ENCODE measurements around the gene CFAP100.
A peak's percentile ranks its signal among the peaks of the same experiment; 100 is the strongest.

CFAP100 gene

GRCh38 chr3:126424039-126424717, 29.5 kb downstream of the CFAP100 start:
- no peak for DNase-seq

DNA sequence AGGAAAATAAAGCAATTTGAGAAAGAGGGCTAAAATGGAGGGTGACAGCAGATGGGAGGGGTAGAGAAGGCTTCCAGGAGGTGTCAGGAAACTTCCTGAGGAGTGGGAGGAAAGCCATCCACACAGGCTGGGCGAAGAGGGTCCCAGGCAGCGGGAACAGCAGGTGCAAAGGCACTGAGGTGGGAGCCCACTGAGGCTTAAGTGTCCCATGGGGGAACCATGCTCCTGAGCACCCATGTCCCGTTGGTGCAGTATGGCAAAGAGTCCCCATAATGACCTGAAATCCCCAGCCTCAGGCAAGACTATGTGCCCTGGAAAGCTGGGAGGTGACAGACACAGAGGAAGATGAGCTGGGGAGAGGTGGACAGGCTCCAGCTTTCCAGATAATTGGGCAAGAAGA, 30.0 kb downstream of the CFAP100 start:
- DNase-seq, result no peak

GRCh38 chr3:126431103-126431534, 36.4 kb downstream of the CFAP100 start:
- no peak for DNase-seq

- no peak for DNase-seq
Measured at GRCh38 chr3:126432361-126433104, 37.8 kb downstream of the CFAP100 start.

DNA sequence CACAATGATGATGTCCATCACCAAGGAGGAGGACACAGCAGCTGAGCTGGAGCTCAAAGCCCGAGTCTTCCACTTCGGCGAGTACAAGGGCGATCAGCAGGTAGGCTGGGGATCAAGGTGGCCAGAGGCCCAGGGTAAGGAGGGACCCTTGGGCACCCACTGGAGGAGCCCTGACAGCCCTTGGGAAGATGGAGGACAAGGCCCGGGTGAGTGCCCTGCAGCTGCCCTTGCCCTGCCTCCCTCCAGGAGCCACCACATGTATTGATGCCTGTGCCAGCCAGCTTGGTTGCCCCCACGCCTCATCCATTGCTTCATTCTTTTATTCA, 38.4 kb downstream of the CFAP100 start:
- DNase-seq, result no peak

DNA sequence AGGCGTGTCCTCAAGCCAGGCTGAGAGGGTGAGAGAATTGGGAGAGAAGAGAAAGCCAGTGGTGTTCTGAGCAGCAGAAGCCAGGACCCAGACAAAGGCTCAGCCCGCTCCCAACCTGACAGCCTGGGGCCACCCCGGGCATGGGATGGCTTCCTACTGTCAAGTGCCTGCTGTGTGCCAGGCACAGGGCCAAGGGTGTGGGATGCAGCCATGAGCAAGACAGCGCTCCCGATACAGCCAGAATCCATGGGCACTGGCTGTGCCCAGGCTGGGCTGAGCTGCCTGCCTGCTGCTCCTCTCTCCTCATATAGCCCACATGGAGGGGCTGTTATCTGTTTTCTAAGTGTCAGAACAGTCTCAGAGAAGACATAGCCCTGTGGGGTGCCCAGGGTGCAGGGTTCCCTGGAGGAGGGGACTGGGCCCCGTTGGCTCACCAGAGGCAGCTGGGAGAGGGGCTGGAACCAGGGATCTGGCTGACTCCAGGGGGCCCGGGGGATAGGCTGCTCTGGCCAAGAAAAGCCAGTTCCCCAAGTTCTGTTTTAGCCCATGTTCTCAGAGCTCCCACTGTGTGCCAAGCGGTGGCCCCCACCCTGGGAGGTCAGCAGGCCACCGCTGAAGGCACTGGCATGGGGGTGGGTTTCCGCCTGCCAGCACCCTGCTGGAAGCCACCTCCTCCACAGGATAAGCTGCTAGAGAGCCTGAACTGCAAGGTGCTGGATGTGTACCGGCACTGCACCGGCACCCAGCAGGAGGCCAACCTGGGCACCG, 39.0 kb downstream of the CFAP100 start:
- DNase-seq, result peak; percentile 16

GRCh38 chr3:126434264-126434590, 39.5 kb downstream of the CFAP100 start:
- no peak for DNase-seq

GRCh38 chr3:126434931-126435411, 40.3 kb downstream of the CFAP100 start:
- no peak for DNase-seq

- DNase-seq, result no peak
Measured at GRCh38 chr3:126435456-126436315, 41.0 kb downstream of the CFAP100 start.

GRCh38 chr3:126436826-126437717, 42.4 kb downstream of the CFAP100 start:
- DNase-seq, result no peak

- no peak for DNase-seq
Measured at GRCh38 chr3:126438186-126438585, 43.5 kb downstream of the CFAP100 start.

DNA sequence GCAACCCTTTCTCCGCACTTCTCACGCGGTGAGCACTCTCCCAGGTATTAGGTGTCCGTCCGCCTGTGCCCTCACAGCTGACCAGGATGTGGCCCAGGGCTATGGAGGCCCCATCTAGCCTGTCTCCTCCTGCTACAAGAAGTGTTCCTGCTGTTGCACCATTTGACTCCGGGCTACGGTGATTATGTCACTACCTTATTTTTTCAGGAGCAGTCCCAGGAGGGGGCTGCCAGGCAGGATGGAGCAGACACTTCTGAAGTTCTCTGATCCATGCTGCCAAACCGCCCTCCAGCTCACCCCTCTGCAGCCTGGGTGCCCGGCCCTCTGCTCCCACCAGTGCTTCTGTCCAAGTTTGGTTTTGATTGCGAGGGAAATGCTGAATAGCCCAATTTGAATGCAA, 44.0 kb downstream of the CFAP100 start:
- no peak for DNase-seq

- DNase-seq, result no peak
Measured at GRCh38 chr3:126439346-126439967, 44.7 kb downstream of the CFAP100 start.

- DNase-seq, result no peak
Measured at GRCh38 chr3:126439968-126440708, 45.4 kb downstream of the CFAP100 start.

GRCh38 chr3:126440709-126440995, 45.9 kb downstream of the CFAP100 start:
- no peak for DNase-seq

DNA sequence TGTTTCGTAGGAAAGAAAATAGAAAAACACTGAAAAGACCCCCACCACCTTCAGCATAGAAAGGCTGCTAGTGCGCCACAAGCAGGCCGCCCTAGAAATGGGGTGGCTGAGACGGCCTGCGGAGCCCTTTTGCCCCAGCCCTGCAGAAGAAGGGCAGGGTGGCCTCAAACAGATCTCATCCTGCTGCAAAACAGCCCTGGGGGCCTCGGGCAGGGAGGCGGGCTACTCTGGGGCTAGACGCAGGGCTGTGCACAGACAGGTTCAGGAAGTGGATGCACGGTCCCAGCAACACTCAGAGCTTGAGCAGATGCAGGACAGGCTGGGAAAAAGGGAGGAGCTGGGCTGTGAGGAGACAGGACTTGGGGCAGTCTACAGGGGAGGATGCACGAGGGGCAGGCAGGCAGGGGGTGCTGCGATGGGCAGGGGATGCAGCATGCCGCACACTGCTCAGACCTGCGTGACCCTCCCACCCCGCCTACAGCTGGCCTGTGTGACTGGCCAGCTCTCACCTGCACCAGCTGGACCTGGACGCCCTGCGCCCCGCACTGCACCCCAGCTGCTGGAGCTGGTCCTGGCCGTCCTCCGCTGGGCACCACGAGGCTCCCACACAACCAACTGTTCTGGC, 46.7 kb downstream of the CFAP100 start:
- DNase-seq, result no peak

DNA sequence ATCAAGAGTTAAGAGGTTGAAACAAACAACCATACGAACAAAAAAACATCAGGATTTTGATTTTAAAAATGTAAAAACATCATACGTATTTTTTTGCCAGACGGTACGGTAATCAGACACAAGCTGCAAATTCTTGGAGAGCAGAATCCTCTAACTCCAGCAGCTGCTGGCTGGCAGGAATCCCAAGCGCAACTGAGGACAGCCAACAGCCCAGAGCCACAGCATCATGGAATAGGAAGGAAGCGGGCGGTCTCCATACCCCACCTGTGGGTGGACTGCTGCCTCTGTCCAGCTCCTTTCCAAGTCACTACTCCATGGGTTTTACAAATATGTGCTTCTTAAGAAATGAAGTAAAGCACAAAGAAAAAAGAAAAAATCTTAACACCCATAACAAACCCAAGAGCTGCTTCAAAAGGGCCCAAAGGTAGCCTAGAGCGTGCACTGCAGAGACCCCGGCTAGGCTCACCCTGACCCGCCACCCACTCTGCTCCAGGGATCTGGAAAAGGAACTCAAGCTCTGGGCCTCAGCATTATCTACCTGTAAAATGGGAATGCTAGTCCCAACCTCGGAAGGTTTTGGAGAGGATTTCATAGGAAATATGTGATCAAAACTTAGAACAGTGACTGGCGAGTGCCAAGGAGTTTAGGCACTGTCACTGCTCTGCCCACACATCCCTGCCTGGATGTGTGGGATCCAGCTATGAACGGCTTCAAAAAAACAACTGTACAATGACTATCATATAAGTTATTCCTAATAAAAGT, 47.6 kb downstream of the CFAP100 start:
- DNase-seq, result no peak

DNA sequence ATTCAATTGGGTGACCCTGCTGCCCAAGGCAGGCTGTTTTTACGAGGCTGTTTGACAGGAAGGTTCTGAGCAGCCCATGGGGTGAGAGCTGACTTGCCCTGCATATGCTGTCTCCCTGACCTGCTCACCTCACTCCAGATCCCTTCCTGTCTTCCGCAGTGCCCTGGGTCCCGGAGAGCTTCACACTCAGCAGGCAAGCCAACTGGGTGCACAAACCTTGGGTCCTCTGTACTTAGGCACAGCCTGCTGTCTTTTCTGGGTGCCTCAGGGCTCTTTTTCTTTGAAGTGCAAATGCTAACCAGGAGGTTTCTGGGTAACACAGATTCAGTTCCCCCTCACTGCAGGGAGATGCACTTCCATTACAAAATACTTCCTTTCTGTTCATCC, 48.1 kb downstream of the CFAP100 start:
- no peak for DNase-seq

DNA sequence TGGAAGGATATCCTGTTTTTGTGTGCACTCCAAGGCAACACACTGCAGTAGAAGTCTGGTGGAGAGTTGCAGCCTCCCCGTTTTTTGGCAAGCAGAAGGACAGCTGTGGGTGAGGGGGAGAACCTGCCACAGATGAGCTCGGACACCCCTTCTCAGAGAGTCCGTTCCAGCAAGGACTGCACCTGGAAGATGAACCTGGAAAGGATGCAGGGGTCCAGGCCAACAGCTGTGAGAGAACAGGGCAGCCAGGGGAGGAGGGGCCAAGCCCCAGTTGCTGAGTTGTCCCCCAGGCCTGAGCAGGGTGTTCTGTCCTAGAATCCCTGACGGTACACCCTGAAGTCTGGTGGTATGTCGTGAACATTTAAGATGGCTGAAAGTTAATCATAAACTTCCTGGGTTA, 50.8 kb downstream of the CFAP100 start:
- no peak for DNase-seq

DNA sequence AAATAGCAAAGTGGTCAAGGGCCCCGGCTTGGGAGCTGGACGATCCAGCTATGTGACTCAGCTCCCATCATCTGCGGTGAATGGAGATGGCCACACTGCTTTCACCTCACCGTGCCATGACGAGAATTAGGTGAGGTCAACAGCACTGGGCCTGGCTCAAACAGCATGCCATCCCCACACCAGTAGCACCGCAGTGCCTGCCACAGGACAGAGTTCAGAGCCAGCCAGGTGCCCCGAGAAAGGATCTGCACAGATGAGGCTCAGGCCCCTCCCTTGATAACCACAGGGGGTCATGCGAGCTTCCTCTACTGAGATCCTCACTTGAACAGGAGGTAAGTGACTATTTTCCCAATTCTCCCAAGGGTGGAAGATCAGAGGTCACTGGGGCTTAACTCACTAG, 51.6 kb downstream of the CFAP100 start:
- peak; percentile 7 for DNase-seq
